Measurements from ENCODE around the gene HS3ST3A1.
"Not testable (repeated sequence)": the region's sequence is repeated elsewhere in the genome, so short reads cannot be mapped to it uniquely, and the experiment has no call there.

Gene HS3ST3A1

GRCh38 chr17:13569398-13570123 is 32.2 kb downstream of the HS3ST3A1 start:
- no peak for DNase-seq

- DNase-seq = peak; percentile 38
Observed at GRCh38 chr17:13568582-13569397, 32.9 kb downstream of the HS3ST3A1 start.

- DNase-seq = no peak
Observed at GRCh38 chr17:13563866-13564265, 37.9 kb downstream of the HS3ST3A1 start.

GRCh38 chr17:13562271-13562800 is 39.4 kb downstream of the HS3ST3A1 start:
- DNase-seq = peak; percentile 70

GRCh38 chr17:13561606-13562270 is 40.0 kb downstream of the HS3ST3A1 start:
- peak; percentile 34 for DNase-seq

- DNase-seq = no peak
Observed at GRCh38 chr17:13560935-13561334, 40.8 kb downstream of the HS3ST3A1 start.

- DNase-seq = no peak
Observed at GRCh38 chr17:13558588-13558987, 43.1 kb downstream of the HS3ST3A1 start.

GRCh38 chr17:13557077-13557476 is 44.7 kb downstream of the HS3ST3A1 start:
- no peak for DNase-seq

GRCh38 chr17:13554231-13554630 is 47.5 kb downstream of the HS3ST3A1 start:
- DNase-seq = no peak

GRCh38 chr17:13550291-13550690 is 51.4 kb downstream of the HS3ST3A1 start:
- DNase-seq = no peak

GRCh38 chr17:13548576-13548975 is 53.2 kb downstream of the HS3ST3A1 start:
- not testable (repeated sequence) for DNase-seq

GRCh38 chr17:13546851-13547250 is 54.9 kb downstream of the HS3ST3A1 start:
- DNase-seq = no peak

- DNase-seq = no peak
Observed at GRCh38 chr17:13545941-13546340, 55.8 kb downstream of the HS3ST3A1 start.

- no peak for DNase-seq
Observed at GRCh38 chr17:13544765-13545164, 57.0 kb downstream of the HS3ST3A1 start.

- peak; percentile 76 for DNase-seq
Observed at GRCh38 chr17:13544292-13544691, 57.4 kb downstream of the HS3ST3A1 start.

GRCh38 chr17:13542636-13543035 is 59.1 kb downstream of the HS3ST3A1 start:
- DNase-seq = no peak

GRCh38 chr17:13541032-13541480 is 60.7 kb downstream of the HS3ST3A1 start:
- DNase-seq = no peak

GRCh38 chr17:13540546-13540945 is 61.2 kb downstream of the HS3ST3A1 start:
- no peak for DNase-seq

GRCh38 chr17:13539421-13539820 is 62.3 kb downstream of the HS3ST3A1 start:
- no peak for DNase-seq

- no peak for DNase-seq
Observed at GRCh38 chr17:13538841-13539411, 62.8 kb downstream of the HS3ST3A1 start.

- no peak for DNase-seq
Observed at GRCh38 chr17:13537871-13538643, 63.7 kb downstream of the HS3ST3A1 start.

GRCh38 chr17:13537167-13537731 is 64.5 kb downstream of the HS3ST3A1 start:
- no peak for DNase-seq
